Endodermal cell (in vitro differentiated cells): ENCODE data around the gene BRD3OS. TPM values are rescaled to one million over a fixed set of nuclear protein-coding genes. Genes with fewer than 3 reads are reported as not detected.

ENCODE experiments used
- DNase-seq: peaks from one replicate; pipeline ENCODE4 v3.0.0-alpha.2; 2017
- H3K27ac ChIP-seq: 2 replicates; pipeline ENCODE4 v1.5.1; 2013; ENCODE audit warnings: mild to moderate bottlenecking, low read depth, low read length, moderate library complexity
- H3K27me3 ChIP-seq: 2 replicates; pipeline ENCODE4 v1.6.1; 2013; ENCODE audit warnings: mild to moderate bottlenecking, low read length, moderate library complexity; ENCODE audit not compliant: insufficient read depth, control insufficient read depth, poor library complexity, severe bottlenecking
- H3K36me3 ChIP-seq: 2 replicates; pipeline ENCODE4 v1.7.0; 2013; ENCODE audit warnings: mild to moderate bottlenecking, low read length, moderate library complexity; ENCODE audit not compliant: control insufficient read depth, insufficient read depth
- H3K4me1 ChIP-seq: one replicate; pipeline ENCODE4 v1.7.0; 2013; ENCODE audit warnings: low read length; ENCODE audit not compliant: control insufficient read depth, insufficient read depth
- H3K4me3 ChIP-seq: 2 replicates; pipeline ENCODE4 v1.5.1; 2013; ENCODE audit warnings: mild to moderate bottlenecking, low read length, moderate library complexity
- H3K9ac ChIP-seq: 2 replicates; pipeline ENCODE4 v1.6.1; 2013; ENCODE audit warnings: mild to moderate bottlenecking, low read length, moderate library complexity; ENCODE audit not compliant: poor library complexity, severe bottlenecking; ENCODE audit errors: extremely low read depth
- H3K9me3 ChIP-seq: 2 replicates; pipeline ENCODE4 v1.6.1; 2013; ENCODE audit warnings: mild to moderate bottlenecking, low read length, moderate library complexity; ENCODE audit not compliant: control insufficient read depth
- H3K27ac Mint-ChIP-seq: 2 replicates; pipeline ENCODE4 v1.8.0; 2020; ENCODE audit warnings: mixed read lengths
- H3K27me3 Mint-ChIP-seq: 2 replicates; pipeline ENCODE4 v1.8.0; 2021; ENCODE audit warnings: mild to moderate bottlenecking, mixed read lengths; ENCODE audit not compliant: insufficient read depth
- H3K36me3 Mint-ChIP-seq: 2 replicates; pipeline ENCODE4 v1.8.0; 2020; ENCODE audit warnings: low read depth, mixed read lengths
- H3K4me1 Mint-ChIP-seq: 2 replicates; pipeline ENCODE4 v1.8.0; 2020; ENCODE audit warnings: mixed read lengths
- H3K4me3 Mint-ChIP-seq: 2 replicates; pipeline ENCODE4 v1.8.0; 2020; ENCODE audit warnings: mild to moderate bottlenecking, moderate library complexity, mixed read lengths
- H3K9me3 Mint-ChIP-seq: 2 replicates; pipeline ENCODE4 v1.8.0; 2020; ENCODE audit warnings: mild to moderate bottlenecking, mixed read lengths
- WGBS, 2 experiments: methylation state at CpG; one replicate each; pipeline versions ENCODE4 v1.1.5 to v1.1.7; 2013; ENCODE audit warnings: missing lambda C conversion rate in 2 of 2, mixed read lengths in 1 of 2; ENCODE audit not compliant: insufficient coverage in 1 of 2, insufficient read length in 1 of 2; 5-methylcytosine and 5-hydroxymethylcytosine counted together
- total RNA-seq, 2 donors: library from RNA; stranded (reverse); fragmentation: NEBNext Ultra II Directional in 1 of 2; extraction: Animal tissue kit (Norgen Biotek cat#: 25700) in 1 of 2; gene quantifications; 2 replicates in 1 of 2; 3 replicates in 1 of 2; pipeline ENCODE4 v1.2.1, GENCODE V29; 2021
- TF ChIP-seq, protein P1 (sequence below): fragments of 200-600 bp; sonication (generic); conservative IDR thresholded peaks from 2 replicates; pipeline ENCODE4 v1.5.0; 2021; ENCODE audit warnings: antibody characterized with exemption, mild to moderate bottlenecking

Gene BRD3OS
- total RNA-seq, 2 donors from 2014 or later = 19.0 to 26.5 TPM

DNA sequence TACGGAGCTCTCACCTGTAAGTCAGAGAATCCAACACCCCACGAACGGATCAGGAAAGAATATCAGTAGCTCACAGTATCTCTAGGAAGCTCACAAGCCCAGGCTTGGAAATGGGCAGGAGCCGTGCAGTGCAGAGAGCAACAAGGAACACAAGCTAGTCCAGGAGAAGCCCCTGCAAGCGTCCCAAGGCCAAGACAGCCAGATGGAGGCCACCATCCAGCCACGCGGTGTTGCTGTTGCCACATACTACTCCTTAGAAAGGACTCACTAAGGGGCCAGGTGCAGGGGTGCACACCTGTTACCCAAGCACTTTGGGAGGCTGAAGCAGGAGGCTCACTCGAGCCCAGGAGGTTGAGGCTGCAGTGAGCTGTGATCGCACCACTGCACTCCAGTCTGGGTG lies 17.7 kb upstream of the BRD3OS start:
- H3K27me3 ChIP-seq = no peaks in the 10 kb centered on the region
- no peaks in the 10 kb centered on the region for H3K4me1 ChIP-seq
- Mint-ChIP-seq H3K9me3 (peaks cover 16% of the 10 kb centered on the region), H3K27ac (no peak overlapping the region), H3K4me1 (no peaks in the 10 kb centered on the region), H3K4me3 (no peak overlapping the region), H3K27me3 (no peaks in the 10 kb centered on the region), H3K36me3 (no peaks in the 10 kb centered on the region)
- H3K27ac ChIP-seq = no peak overlapping the region
- TF ChIP-seq, protein P1, sequence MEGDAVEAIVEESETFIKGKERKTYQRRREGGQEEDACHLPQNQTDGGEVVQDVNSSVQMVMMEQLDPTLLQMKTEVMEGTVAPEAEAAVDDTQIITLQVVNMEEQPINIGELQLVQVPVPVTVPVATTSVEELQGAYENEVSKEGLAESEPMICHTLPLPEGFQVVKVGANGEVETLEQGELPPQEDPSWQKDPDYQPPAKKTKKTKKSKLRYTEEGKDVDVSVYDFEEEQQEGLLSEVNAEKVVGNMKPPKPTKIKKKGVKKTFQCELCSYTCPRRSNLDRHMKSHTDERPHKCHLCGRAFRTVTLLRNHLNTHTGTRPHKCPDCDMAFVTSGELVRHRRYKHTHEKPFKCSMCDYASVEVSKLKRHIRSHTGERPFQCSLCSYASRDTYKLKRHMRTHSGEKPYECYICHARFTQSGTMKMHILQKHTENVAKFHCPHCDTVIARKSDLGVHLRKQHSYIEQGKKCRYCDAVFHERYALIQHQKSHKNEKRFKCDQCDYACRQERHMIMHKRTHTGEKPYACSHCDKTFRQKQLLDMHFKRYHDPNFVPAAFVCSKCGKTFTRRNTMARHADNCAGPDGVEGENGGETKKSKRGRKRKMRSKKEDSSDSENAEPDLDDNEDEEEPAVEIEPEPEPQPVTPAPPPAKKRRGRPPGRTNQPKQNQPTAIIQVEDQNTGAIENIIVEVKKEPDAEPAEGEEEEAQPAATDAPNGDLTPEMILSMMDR = no peak
- no peak for DNase-seq
- 90 to 96% methylated on average over 4 to 9 of the region's 9 CpGs for WGBS, 2 experiments
- H3K9ac ChIP-seq = no peak overlapping the region
- no peaks in the 10 kb centered on the region for H3K36me3 ChIP-seq
- H3K4me3 ChIP-seq = no peak overlapping the region
- peaks cover 12% of the 10 kb centered on the region for H3K9me3 ChIP-seq

DNA sequence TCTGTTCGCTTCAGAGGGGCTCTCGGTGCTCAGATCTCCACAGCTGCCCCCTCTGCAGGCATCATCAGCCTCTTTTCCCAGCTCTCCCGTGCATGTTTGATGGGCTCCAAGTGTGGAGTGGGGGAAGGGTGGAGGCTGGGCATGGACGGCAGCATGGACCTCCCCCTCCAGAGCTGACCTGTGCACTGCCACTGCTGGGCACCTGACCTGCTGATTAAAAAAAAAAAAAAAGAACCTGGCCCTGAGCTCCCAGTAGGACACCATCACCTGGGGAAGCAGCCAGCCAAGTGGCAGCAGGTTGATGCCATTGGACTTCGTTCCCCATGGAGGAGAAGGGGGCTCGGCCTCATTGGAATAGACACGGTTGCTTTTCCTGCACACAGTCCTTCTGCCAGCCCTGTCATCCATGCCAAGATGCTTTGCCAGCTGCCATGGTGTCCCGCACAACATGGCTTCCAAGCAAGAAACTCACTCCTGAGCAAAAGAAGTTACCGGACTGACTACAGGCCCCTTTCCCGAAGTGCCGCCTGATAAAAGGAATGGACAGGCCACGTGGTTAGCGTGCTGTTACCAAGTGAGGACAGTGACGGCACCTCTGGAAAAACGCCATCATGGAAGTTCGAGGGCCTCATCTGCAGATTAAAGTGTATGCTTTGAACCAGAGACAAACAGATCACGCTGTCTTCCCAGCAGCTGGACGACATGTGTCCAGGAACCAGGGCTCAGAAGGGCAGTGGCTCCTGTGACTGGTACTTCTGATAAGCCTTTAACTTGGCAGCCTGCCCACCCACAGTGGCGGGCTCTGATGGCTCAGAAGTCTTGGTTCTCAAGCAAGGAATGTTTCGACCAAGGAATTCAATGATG lies 14.7 kb upstream of the BRD3OS start:
- H3K36me3 Mint-ChIP-seq = peaks cover 3% of the 10 kb centered on the region
- Histone ChIP-seq H3K4me1 (no peaks in the 10 kb centered on the region), H3K4me3 (no peak overlapping the region), H3K36me3 (no peaks in the 10 kb centered on the region), H3K9me3 (peaks cover 24% of the 10 kb centered on the region), H3K9ac (no peak overlapping the region), H3K27me3 (no peaks in the 10 kb centered on the region), H3K27ac (no peak overlapping the region)
- no peaks in the 10 kb centered on the region for H3K4me1 Mint-ChIP-seq
- no peak overlapping the region for H3K4me3 Mint-ChIP-seq
- TF ChIP-seq, protein P1 = no peak
- no peaks in the 10 kb centered on the region for H3K27me3 Mint-ChIP-seq
- H3K27ac Mint-ChIP-seq = no peak overlapping the region
- no peak for DNase-seq
- peaks cover 28% of the 10 kb centered on the region for H3K9me3 Mint-ChIP-seq
- WGBS, 2 experiments = 89 to 91% methylated on average over 16 to 20 of the region's 20 CpGs

DNA sequence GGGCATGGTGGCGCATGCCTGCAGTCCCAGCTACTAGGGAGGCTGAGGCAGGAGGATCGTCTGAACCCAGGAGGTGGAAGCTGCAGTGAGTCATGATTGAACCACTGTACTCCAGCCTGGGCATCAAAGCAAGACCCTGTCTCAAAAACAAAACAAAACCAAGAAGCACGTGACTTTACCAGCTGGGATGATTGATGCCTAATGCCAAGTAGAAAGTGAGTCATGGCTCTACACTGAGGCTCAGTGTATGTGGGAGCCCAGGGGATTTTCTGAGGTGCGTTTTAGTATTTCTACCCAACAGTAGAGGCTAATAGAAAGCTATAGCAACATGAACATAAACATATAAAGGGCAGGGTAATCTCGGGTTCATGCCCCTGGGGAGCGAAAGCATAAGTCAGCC lies 13.9 kb upstream of the BRD3OS start:
- Mint-ChIP-seq H3K9me3 (peaks cover 33% of the 10 kb centered on the region), H3K4me3 (no peak overlapping the region), H3K36me3 (peaks cover 3% of the 10 kb centered on the region), H3K27ac (no peak overlapping the region), H3K27me3 (no peaks in the 10 kb centered on the region), H3K4me1 (no peaks in the 10 kb centered on the region)
- 91 to 96% methylated on average over 5 to 6 of the region's 6 CpGs for whole genome bisulfite sequencing, 2 experiments
- H3K9ac ChIP-seq = no peak overlapping the region
- no peak overlapping the region for H3K27ac ChIP-seq
- no peak for DNase-seq
- H3K36me3 ChIP-seq = no peaks in the 10 kb centered on the region
- no peaks in the 10 kb centered on the region for H3K4me1 ChIP-seq
- H3K4me3 ChIP-seq = no peak overlapping the region
- TF ChIP-seq, protein P1 = no peak
- H3K9me3 ChIP-seq = peaks cover 25% of the 10 kb centered on the region
- no peaks in the 10 kb centered on the region for H3K27me3 ChIP-seq
